DMS 273 (cell line): ENCODE measurements around the gene DNAH3.
A peak's percentile ranks its signal among the peaks of the same experiment; 100 is the strongest.
"Not testable (repeated sequence)": the region's sequence is repeated elsewhere in the genome, so short reads cannot be mapped to it uniquely, and the experiment has no call there.

Experiments
- DNase-seq: peaks from one replicate; lab custom pipeline; 2025; ENCODE audit not compliant: unreplicated experiment; lab: John Stamatoyannopoulos, UW

DNAH3 gene

DNA sequence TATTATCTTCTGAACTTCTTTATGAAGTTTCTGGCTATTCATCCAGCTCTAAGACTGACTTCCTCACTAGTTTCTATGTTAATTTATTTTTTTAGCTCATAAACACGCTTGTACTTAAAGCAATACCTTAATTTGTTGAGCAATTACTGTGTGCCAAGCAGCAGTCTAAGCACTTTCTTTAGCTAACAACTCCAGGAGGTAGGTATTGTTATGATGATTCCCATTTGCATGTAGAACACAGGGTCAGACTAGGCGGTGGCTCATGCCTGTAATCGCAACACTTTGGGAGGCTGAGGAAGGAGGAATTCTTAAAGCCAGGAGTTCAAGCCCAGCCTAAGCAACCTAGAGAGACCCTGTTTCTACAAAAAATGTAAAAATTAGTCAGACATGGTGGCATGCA lies 19.8 kb downstream of the DNAH3 start:
- no peak for DNase-seq

- DNase-seq: no peak
Measured at GRCh38 chr16:21128991-21129390, 21.7 kb downstream of the DNAH3 start.

DNA sequence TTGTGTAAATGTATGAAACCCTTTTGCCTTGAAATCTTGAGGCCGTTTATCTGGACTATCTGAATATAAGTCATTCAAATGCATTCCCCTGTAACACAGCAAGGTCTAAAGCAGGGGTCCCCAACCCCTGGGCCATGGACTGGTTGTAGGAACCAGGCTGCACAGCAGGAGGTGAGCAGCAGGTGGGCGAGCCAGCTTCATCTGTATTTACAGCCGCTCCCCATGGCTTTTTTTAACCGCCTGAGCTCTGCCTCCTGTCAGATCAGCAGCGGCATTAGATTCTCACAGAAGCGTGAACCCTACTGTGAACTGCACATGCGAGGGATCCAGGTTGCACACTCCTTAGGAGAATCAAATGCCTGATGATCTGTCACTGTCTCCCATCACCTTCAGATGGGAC lies 24.1 kb downstream of the DNAH3 start:
- peak; percentile 22 for DNase-seq

DNA sequence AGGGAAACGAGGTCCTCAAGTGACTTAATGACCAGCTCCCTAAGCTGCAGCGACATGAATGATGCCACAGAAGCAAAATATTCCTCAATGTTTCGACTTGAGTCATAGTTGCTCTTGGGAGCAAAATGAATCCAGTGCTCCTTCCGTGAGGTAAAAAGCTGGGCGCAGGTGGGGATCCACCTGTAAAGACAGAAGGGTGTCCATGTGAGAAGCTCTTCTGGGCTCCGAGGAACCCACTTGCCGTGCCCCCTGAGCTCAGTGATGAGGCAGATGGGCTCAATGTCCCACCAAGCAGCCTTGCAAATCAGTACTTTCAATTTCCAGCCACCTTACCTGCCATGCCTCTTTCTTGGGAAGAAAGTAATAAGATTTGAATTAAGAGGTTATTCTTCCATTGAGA lies 25.5 kb downstream of the DNAH3 start:
- DNase-seq: no peak

DNA sequence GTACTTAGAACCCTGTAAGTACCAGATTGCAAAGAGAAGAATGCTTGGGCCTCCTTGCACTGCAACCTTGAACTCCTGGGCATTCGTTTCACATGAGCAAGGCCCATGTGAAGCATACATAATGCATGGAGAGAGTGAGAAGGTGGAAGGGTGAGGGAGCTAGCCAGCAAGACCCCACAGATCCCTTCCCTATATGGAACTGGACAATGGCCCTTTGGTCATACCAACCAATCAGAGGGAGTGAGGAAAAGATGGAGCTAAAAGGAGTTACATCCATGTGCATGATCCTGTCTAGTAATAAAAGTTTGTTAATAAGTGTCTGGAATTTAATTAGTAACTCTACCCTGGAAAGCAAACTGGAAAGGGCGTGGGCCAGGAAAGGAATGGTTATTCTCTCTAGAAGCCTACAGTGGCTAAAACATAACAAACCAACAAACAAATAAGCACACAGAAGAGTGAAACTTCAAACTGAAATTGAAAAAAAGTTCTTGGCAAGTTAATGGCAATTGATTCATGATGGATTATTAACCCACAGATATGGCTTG lies 29.6 kb downstream of the DNAH3 start:
- no peak for DNase-seq

- no peak for DNase-seq
Measured at GRCh38 chr16:21117567-21117966, 33.1 kb downstream of the DNAH3 start.

DNA sequence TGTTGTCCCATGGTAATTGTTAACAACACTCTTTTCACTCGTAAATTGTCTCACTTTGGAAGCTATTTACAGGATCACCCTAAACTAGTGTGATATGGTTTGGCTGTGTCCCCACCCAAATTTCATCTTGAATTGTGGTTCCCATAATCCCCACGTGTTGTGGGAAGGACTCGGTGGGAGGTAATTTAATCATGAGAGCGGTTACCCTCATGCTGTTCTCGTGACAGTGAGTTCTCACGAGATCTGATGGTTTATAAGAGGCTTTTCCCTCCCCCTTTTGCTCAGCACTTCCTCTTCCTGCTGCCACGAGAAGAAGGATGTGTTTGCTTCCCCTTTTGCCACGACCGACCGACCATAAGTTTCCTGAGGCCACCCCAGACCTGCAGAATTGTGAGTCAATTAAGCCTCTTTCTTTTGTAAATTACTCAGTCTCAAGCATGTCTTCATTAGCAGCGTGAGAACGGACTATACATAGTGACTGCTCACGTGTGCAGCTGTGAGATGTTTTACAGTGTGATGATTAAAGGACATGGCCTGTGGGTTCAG lies 34.4 kb downstream of the DNAH3 start:
- no peak for DNase-seq

DNA sequence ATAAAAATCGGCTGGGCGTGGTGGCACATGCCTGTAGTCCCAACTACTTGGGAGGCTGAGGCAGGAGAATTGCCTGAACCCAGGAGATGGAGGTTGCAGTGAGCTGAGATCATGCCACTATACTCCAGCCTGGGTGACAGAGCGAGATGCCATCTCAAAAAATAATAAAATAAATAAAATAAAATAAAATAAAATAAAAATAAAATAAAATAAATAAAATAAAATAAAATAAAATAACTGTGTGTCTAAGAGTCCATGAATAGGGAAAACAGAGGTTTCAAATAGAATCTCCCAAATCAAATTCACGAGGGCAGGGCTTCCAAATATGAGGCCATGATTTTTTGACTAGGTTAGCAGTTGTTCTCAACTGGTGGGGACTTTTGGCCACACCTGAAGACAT lies 35.1 kb downstream of the DNAH3 start:
- not testable (repeated sequence) for DNase-seq

DNA sequence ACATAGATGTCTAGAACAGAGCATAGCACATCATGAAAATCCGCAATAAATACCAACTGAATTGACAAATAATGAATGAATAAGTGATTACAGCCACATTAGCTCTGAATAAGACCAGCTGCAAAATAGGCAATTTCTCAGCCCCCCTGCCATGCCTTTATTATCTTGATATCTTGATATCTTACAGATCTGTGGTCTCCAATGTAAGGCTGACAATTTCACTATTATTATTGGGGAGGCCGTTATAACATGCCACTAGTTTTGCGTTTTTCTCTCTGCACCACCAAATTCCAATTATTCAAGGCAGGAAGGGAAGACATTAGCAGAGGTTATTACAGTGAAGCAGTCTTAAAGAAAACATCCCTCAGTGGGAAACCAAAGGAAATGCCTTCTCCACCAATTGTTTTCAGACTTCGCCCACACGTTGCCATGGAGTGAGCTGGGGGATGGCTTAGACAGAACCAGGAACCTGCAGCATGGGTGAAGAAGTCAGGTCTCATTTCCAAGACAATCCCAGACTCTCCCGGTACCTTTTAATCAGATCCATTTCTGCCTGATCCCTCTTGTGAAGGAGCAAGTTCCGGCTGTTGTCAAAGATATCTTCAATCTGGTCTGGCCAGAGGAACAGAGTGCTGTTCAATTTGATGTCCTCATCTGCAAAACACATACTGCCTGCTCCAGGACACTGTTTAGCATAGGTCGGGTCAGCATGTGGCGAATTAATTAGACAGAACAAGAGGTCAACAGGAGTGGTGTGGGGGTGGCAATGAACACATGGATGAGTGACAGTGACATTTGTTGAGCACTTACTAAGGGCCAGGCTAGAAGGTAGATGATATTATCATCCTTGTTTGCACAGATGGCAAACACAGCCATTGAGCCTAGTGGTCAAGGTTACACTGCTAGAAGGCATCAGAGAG lies 46.4 kb downstream of the DNAH3 start:
- no peak for DNase-seq

DNA sequence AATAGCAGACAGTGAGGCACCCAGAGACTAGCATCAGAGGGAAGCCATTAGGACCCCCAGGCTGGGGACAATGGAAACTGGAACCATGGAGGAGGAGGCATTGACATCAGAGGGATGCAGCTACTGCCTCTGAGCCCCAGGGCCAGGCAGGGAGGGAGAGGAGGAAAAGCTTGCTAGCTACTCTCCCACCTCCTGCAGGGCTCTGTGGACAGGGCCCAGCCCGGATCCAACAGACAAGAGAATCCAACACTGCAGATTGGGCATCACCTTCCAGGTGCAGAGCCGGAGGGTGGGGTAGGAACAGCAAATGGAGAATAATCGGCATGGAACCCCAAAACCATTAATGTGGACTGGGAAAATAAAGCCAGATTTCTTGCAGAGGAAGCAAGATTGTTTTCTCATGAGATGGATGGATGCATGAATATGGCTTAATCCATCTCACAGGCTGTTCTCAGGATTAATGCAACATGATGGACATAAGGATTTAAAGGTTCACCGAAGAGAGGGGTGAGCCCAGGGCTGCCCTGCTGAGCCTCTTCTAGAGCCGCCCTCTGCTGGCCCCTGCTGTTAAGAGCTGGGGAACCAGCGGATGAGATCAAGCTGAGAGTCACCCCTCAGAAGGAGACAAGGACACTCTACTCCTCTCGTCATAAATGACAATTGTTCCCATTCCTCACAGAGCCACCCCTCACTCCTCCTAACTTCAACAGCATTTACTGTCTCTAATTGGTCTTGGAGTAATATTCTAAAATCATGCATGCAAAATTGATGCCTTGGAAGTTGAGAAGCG lies 48.8 kb downstream of the DNAH3 start:
- peak; percentile 58 for DNase-seq

GRCh38 chr16:21100447-21100846 lies 50.2 kb downstream of the DNAH3 start:
- DNase-seq: no peak

DNA sequence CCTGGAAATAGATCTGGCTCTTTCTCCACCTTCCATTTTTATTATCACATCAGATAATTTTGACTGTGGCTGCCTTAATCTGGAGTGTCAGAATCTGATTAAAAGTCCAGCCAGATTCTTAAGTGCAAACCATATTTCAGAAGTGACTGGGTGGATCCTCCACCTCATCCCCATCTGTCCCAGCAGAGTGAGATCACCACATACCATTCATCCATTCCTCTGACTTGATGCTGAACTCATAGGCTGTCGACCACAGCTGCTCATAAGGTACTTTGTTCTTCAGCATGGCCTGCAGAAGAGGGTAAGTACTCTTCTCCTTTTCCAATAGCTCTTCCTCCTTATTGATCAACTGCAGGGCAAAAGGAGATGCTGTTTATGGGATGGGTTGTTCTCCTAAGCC lies 53.5 kb downstream of the DNAH3 start:
- DNase-seq: peak; percentile 69

DNA sequence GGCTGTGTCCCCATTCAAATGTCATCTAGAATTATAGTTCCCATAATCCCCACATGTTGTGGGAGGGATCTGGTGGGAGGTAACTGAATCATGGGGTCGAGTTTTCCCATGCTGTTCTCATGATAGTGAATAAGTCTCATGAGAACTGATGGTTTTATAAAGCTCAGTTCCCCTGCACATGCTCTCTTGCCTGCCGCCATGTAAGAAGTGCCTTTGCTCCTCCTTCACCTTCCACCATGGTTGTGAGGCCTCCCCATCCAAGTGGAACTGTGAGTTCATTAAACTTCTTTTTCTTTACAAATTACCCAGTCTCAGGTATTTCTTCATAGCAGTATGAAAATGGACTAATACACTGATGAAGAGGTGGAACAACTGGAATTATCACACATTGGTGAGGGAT lies 55.9 kb downstream of the DNAH3 start:
- not testable (repeated sequence) for DNase-seq

DNA sequence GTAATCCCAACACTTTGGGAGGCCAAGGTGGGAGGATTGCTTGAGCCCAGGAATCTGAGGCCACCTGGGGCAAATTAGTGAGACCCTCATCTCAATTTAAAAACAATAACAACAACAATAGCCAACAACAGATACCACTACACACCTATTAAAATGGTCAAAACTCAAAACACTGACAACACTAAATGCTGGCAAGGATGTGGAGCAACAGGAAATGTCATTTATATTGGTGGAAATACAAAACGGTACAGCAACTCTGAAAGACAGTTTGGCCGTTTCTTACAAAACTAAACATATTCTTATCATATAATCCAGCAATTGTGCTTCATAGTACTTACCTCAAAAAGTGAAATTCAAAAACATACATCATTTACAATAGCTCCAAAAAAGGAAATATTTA lies 57.7 kb downstream of the DNAH3 start:
- DNase-seq: no peak

GRCh38 chr16:21088646-21089538 lies 61.8 kb downstream of the DNAH3 start:
- no peak for DNase-seq

- DNase-seq: no peak
Measured at GRCh38 chr16:21088143-21088542, 62.5 kb downstream of the DNAH3 start.

DNA sequence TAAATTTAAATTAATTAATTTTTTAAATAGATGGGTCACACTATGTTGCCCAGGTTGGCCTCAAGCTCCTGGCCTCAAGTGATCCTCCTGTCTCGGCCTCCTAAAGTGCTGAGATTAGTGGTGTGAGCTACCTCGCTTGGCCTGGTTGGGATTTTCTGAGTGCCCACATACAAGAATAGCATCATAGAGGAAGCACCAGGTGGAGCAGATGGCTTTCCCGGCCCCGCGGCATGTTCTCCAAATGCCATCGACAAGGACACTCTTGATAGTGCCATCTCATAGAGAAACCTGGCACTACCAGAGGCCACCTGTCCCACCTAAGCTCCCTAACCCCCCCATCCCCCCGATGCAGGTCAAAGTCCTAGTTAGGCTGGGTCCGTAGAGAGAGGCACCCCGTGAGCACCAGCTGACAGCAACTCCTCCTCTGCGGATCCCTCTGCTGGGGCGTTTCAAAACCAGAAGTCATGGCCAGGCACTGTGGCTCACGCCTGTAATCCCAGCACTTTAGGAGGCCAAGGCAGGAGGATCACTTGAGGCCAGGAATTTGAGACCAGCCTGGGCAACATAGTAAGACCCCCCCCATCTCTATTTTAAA lies 65.9 kb downstream of the DNAH3 start:
- no peak for DNase-seq

- peak; percentile 80 for DNase-seq
Measured at GRCh38 chr16:21083729-21084268, 66.8 kb downstream of the DNAH3 start.

GRCh38 chr16:21081329-21081728 lies 69.3 kb downstream of the DNAH3 start:
- no peak for DNase-seq

GRCh38 chr16:21078563-21078962 lies 72.1 kb downstream of the DNAH3 start:
- no peak for DNase-seq
